ENCODE results near the gene PTPN4. TPM values are rescaled to one million over a fixed set of nuclear protein-coding genes. Genes with fewer than 3 reads are reported as not detected.

Gene PTPN4
- total and polyA plus RNA-seq, 2 experiments from 2014 or later, result 41.6 to 90.4 TPM

DNA sequence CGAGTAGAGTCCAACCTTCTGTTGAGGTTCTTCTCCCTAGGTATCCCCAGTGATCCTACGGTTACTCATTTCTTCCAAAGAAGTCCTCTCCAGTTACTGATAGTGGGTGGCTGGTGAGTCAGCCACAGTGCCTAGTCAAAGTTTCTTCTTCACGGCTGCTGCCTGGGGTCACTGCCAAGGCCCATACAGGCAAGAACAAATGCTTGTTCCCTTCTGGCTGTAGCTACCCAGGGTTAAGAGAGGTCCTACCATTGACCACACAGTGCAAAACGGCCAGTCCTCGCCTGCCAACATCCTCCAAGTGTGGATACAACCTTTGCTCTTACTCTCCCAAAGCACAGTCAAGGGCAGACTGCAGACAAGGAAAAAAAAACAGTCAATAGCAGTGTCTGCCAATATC is 2.9 kb upstream of the PTPN4 start (continued):
- TF ChIP-seq ZNF114 (CRISPR knock-in tag; IDR thresholded peaks at IDR 0.05) (no peak), ZNF331 (CRISPR knock-in tag; IDR thresholded peaks at IDR 0.05; ENCODE audit: low read depth) (no peak)
- TF ChIP-seq, protein P1, sequence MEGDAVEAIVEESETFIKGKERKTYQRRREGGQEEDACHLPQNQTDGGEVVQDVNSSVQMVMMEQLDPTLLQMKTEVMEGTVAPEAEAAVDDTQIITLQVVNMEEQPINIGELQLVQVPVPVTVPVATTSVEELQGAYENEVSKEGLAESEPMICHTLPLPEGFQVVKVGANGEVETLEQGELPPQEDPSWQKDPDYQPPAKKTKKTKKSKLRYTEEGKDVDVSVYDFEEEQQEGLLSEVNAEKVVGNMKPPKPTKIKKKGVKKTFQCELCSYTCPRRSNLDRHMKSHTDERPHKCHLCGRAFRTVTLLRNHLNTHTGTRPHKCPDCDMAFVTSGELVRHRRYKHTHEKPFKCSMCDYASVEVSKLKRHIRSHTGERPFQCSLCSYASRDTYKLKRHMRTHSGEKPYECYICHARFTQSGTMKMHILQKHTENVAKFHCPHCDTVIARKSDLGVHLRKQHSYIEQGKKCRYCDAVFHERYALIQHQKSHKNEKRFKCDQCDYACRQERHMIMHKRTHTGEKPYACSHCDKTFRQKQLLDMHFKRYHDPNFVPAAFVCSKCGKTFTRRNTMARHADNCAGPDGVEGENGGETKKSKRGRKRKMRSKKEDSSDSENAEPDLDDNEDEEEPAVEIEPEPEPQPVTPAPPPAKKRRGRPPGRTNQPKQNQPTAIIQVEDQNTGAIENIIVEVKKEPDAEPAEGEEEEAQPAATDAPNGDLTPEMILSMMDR (conservative IDR thresholded peaks at IDR 0.05; ENCODE audit: low read depth in 2 of 2), result no peak

DNA sequence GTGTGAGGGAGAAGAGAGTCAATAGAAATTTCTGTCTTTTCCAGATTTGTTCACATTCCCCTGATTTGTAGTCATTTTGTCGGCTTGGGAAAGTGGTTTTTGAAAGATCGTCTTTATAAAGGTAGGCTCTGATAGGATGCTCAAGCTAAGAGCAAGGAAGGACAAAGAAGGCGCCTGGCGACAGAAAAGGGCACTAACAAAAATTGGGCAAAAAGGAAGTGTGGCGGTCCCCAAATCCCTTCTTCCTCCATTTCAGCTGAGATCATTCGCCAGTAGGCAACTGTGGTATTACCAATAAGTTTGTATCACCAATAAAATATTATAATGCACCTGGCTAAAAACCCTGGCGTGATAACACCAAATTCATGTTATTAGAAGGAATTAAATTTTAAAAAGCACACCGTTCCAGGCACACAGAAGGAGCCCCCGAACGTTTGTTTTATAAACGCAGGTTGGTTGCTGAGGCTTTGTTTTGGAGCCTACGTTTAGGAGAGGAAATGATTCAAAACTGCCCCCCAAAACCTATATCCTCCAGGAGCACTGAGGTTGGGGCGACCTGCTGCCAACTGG is 756 bp upstream of the PTPN4 start:
- Mint-ChIP-seq H3K27ac (peak overlapping the region; percentile 99), H3K4me3 (peak overlapping the region; percentile 89), H3K9me3 (no peaks in the 10 kb centered on the region; the same call in 2 of the 3 replicates), H3K27me3 (ENCODE audit: insufficient read depth, low read depth, poor library complexity) (peaks cover 2% of the 10 kb centered on the region), H3K4me1 (peaks cover 20% of the 10 kb centered on the region), H3K36me3 (ENCODE audit: low read depth) (no peaks in the 10 kb centered on the region)
- peak overlapping the region; percentile 95 for H3K27ac ChIP-seq (ENCODE audit: low read depth)
- H3F3A ChIP-seq (replicated peaks; ENCODE audit: low read depth), result no peaks in the 10 kb centered on the region
- H4K20me1 ChIP-seq (replicated peaks; ENCODE audit: insufficient read depth), result no peaks in the 10 kb centered on the region
- no peaks in the 10 kb centered on the region for H3K9me2 ChIP-seq (ENCODE audit: insufficient read depth)
- H3K79me2 ChIP-seq (replicated peaks; ENCODE audit: insufficient read depth), result peaks cover 37% of the 10 kb centered on the region
- peak overlapping the region; percentile 56; the same call in 1 of the 2 replicates for H2AFZ ChIP-seq
- peak overlapping the region; percentile 81 for H3K4me2 ChIP-seq
- H3K4me3 ChIP-seq, result peak overlapping the region; percentile 63
- DNase-seq (ENCODE audit: low spot score) (peak; percentile 58), ATAC-seq (no peak)
- H3K27me3 ChIP-seq (ENCODE audit: insufficient read depth), result no peaks in the 10 kb centered on the region
- H3K4me1 ChIP-seq (ENCODE audit: insufficient read depth), result peaks cover 19% of the 10 kb centered on the region
- H3K36me3 ChIP-seq (ENCODE audit: insufficient read depth), result no peaks in the 10 kb centered on the region
- TF ChIP-seq ZNF331 (CRISPR knock-in tag; IDR thresholded peaks at IDR 0.05; ENCODE audit: low read depth), result no peak
- no peak; the same call in 1 of the 2 replicates for TF ChIP-seq POLR2AphosphoS5 (IDR thresholded peaks at IDR 0.05; ENCODE audit: low read depth)
- TF ChIP-seq STAT1 (IDR thresholded peaks at IDR 0.05; ENCODE audit: unreplicated experiment), result no peak
- TF ChIP-seq, protein P2, sequence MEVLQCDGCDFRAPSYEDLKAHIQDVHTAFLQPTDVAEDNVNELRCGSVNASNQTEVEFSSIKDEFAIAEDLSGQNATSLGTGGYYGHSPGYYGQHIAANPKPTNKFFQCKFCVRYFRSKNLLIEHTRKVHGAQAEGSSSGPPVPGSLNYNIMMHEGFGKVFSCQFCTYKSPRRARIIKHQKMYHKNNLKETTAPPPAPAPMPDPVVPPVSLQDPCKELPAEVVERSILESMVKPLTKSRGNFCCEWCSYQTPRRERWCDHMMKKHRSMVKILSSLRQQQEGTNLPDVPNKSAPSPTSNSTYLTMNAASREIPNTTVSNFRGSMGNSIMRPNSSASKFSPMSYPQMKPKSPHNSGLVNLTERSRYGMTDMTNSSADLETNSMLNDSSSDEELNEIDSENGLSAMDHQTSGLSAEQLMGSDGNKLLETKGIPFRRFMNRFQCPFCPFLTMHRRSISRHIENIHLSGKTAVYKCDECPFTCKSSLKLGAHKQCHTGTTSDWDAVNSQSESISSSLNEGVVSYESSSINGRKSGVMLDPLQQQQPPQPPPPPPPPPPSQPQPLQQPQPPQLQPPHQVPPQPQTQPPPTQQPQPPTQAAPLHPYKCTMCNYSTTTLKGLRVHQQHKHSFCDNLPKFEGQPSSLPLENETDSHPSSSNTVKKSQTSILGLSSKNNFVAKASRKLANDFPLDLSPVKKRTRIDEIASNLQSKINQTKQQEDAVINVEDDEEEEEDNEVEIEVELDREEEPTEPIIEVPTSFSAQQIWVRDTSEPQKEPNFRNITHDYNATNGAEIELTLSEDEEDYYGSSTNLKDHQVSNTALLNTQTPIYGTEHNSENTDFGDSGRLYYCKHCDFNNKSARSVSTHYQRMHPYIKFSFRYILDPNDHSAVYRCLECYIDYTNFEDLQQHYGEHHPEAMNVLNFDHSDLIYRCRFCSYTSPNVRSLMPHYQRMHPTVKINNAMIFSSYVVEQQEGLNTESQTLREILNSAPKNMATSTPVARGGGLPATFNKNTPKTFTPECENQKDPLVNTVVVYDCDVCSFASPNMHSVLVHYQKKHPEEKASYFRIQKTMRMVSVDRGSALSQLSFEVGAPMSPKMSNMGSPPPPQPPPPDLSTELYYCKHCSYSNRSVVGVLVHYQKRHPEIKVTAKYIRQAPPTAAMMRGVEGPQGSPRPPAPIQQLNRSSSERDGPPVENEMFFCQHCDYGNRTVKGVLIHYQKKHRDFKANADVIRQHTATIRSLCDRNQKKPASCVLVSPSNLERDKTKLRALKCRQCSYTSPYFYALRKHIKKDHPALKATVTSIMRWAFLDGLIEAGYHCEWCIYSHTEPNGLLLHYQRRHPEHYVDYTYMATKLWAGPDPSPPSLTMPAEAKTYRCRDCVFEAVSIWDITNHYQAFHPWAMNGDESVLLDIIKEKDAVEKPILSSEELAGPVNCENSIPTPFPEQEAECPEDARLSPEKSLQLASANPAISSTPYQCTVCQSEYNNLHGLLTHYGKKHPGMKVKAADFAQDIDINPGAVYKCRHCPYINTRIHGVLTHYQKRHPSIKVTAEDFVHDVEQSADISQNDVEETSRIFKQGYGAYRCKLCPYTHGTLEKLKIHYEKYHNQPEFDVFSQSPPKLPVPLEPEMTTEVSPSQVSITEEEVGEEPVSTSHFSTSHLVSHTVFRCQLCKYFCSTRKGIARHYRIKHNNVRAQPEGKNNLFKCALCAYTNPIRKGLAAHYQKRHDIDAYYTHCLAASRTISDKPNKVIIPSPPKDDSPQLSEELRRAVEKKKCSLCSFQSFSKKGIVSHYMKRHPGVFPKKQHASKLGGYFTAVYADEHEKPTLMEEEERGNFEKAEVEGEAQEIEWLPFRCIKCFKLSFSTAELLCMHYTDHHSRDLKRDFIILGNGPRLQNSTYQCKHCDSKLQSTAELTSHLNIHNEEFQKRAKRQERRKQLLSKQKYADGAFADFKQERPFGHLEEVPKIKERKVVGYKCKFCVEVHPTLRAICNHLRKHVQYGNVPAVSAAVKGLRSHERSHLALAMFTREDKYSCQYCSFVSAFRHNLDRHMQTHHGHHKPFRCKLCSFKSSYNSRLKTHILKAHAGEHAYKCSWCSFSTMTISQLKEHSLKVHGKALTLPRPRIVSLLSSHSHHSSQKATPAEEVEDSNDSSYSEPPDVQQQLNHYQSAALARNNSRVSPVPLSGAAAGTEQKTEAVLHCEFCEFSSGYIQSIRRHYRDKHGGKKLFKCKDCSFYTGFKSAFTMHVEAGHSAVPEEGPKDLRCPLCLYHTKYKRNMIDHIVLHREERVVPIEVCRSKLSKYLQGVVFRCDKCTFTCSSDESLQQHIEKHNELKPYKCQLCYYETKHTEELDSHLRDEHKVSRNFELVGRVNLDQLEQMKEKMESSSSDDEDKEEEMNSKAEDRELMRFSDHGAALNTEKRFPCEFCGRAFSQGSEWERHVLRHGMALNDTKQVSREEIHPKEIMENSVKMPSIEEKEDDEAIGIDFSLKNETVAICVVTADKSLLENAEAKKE (CRISPR knock-in tag; IDR thresholded peaks at IDR 0.05), result no peak
- TF ChIP-seq, protein P3, sequence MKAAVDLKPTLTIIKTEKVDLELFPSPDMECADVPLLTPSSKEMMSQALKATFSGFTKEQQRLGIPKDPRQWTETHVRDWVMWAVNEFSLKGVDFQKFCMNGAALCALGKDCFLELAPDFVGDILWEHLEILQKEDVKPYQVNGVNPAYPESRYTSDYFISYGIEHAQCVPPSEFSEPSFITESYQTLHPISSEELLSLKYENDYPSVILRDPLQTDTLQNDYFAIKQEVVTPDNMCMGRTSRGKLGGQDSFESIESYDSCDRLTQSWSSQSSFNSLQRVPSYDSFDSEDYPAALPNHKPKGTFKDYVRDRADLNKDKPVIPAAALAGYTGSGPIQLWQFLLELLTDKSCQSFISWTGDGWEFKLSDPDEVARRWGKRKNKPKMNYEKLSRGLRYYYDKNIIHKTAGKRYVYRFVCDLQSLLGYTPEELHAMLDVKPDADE (IDR thresholded peaks at IDR 0.05), result no peak
- no peak for TF ChIP-seq NANOG (IDR thresholded peaks at IDR 0.05; ENCODE audit: borderline replicate concordance)
- no peak for TF ChIP-seq EZH2 (IDR thresholded peaks at IDR 0.05; ENCODE audit: low read depth, unreplicated experiment)
- no peak for TF ChIP-seq JUNB (IDR thresholded peaks at IDR 0.05; ENCODE audit: unreplicated experiment)
- TF ChIP-seq EZH2phosphoT487 (IDR thresholded peaks at IDR 0.05; ENCODE audit: unreplicated experiment), result no peak
- TF ChIP-seq ZNF114 (CRISPR knock-in tag; IDR thresholded peaks at IDR 0.05), result no peak
- TF ChIP-seq, protein P1 (conservative IDR thresholded peaks at IDR 0.05; ENCODE audit: low read depth in 2 of 2), result no peak

All from GM23338 (cell line).